HUES48 (cell line): Measurements from ENCODE around the gene ZNF621.
"Not testable (repeated sequence)": the region's sequence is repeated elsewhere in the genome, so short reads cannot be mapped to it uniquely, and the experiment has no call there.

Experiments used
- H3K27ac ChIP-seq: one replicate; pipeline ENCODE4 v1.7.0; 2013; ENCODE audit warnings: low read depth, low read length, inconsistent platforms
- H3K27me3 ChIP-seq: 2 replicates; pipeline ENCODE4 v1.6.1; 2013; ENCODE audit warnings: mild to moderate bottlenecking, low read length; ENCODE audit not compliant: control insufficient read depth, insufficient read depth
- H3K36me3 ChIP-seq: 2 replicates; pipeline ENCODE4 v1.6.1; 2013; ENCODE audit warnings: low read length; ENCODE audit not compliant: control insufficient read depth, insufficient read depth
- H3K4me1 ChIP-seq: 2 replicates; pipeline ENCODE4 v1.6.1; 2013; ENCODE audit warnings: mild to moderate bottlenecking, low read length; ENCODE audit not compliant: control insufficient read depth, insufficient read depth
- H3K4me3 ChIP-seq: 2 replicates; pipeline ENCODE4 v1.5.1; 2013; ENCODE audit warnings: mild to moderate bottlenecking, low read depth, low read length
- H3K9ac ChIP-seq: 2 replicates; pipeline ENCODE4 v1.6.1; 2013; ENCODE audit warnings: mild to moderate bottlenecking, low read depth, low read length, moderate library complexity
- H3K9me3 ChIP-seq: 2 replicates; pipeline ENCODE4 v1.6.1; 2013; ENCODE audit warnings: low read length; ENCODE audit not compliant: control insufficient read depth, insufficient read depth

ZNF621 gene

GRCh38 chr3:40546816-40547215, 22.1 kb downstream of the ZNF621 start:
- Histone ChIP-seq H3K27ac (no peak overlapping the region), H3K9me3 (no peaks in the 10 kb centered on the region; the same call in 1 of the 2 replicates), H3K4me3 (no peak overlapping the region), H3K4me1 (0 out of 2 replicates have a peak, but pooled peaks cover 2% of the 10 kb centered on the region), H3K36me3 (no peaks in the 10 kb centered on the region), H3K27me3 (no peaks in the 10 kb centered on the region), H3K9ac (no peak overlapping the region)

GRCh38 chr3:40550167-40550566, 25.4 kb downstream of the ZNF621 start:
- H3K4me3 ChIP-seq = no peak overlapping the region
- H3K27ac ChIP-seq = no peak overlapping the region
- H3K36me3 ChIP-seq = no peaks in the 10 kb centered on the region
- no peaks in the 10 kb centered on the region for H3K27me3 ChIP-seq
- H3K4me1 ChIP-seq = 0 out of 2 replicates have a peak, but pooled peaks cover 2% of the 10 kb centered on the region
- no peaks in the 10 kb centered on the region; the same call in 1 of the 2 replicates for H3K9me3 ChIP-seq
- H3K9ac ChIP-seq = no peak overlapping the region

GRCh38 chr3:40557575-40558161, 32.9 kb downstream of the ZNF621 start:
- Histone ChIP-seq H3K27me3 (no peaks in the 10 kb centered on the region), H3K36me3 (no peaks in the 10 kb centered on the region), H3K4me1 (no peaks in the 10 kb centered on the region), H3K27ac (no peak overlapping the region), H3K9me3 (0 out of 2 replicates have a peak, but pooled peaks cover 5% of the 10 kb centered on the region), H3K4me3 (no peak overlapping the region), H3K9ac (no peak overlapping the region)

GRCh38 chr3:40562482-40562881, 37.7 kb downstream of the ZNF621 start:
- H3K27me3 ChIP-seq, H3K9me3 ChIP-seq, H3K27ac ChIP-seq, H3K9ac ChIP-seq, H3K4me3 ChIP-seq, H3K36me3 ChIP-seq: not testable (repeated sequence)
- H3K4me1 ChIP-seq = peaks cover 11% of the 10 kb centered on the region; the same call in 1 of the 2 replicates

- not testable (repeated sequence) for H3K9me3 ChIP-seq, H3K4me3 ChIP-seq, H3K27ac ChIP-seq, H3K9ac ChIP-seq, H3K36me3 ChIP-seq, H3K27me3 ChIP-seq
- H3K4me1 ChIP-seq = peaks cover 12% of the 10 kb centered on the region; the same call in 1 of the 2 replicates
These were observed 40.9 kb downstream of the ZNF621 start for GRCh38 chr3:40565629-40566028.

- no peaks in the 10 kb centered on the region for H3K27me3 ChIP-seq
These were observed 41.9 kb downstream of the ZNF621 start for GRCh38 chr3:40566694-40567093.

GRCh38 chr3:40572588-40572987, 47.8 kb downstream of the ZNF621 start:
- Histone ChIP-seq H3K9me3 (peaks cover 6% of the 10 kb centered on the region; the same call in 1 of the 2 replicates), H3K27me3 (no peaks in the 10 kb centered on the region), H3K9ac (no peak overlapping the region), H3K4me1 (0 out of 2 replicates have a peak, but pooled peaks cover under 1% of the 10 kb centered on the region), H3K36me3 (no peaks in the 10 kb centered on the region), H3K27ac (no peak overlapping the region), H3K4me3 (no peak overlapping the region)

More at GRCh38 chr3:40566694-40567093, 41.9 kb downstream of the ZNF621 start:
- Histone ChIP-seq H3K9ac (no peak overlapping the region), H3K9me3 (peaks cover 6% of the 10 kb centered on the region; the same call in 1 of the 2 replicates), H3K4me3 (no peak overlapping the region), H3K4me1 (peaks cover 12% of the 10 kb centered on the region; the same call in 1 of the 2 replicates), H3K27ac (peak overlapping the region; percentile 45), H3K36me3 (no peaks in the 10 kb centered on the region)

- Histone ChIP-seq H3K27me3 (no peaks in the 10 kb centered on the region), H3K4me3 (no peak overlapping the region)
These were observed 49.3 kb downstream of the ZNF621 start for GRCh38 chr3:40574050-40574449.

GRCh38 chr3:40574661-40575060, 49.9 kb downstream of the ZNF621 start:
- Histone ChIP-seq H3K4me1 (no peaks in the 10 kb centered on the region), H3K4me3 (no peak overlapping the region), H3K27ac (no peak overlapping the region), H3K27me3 (no peaks in the 10 kb centered on the region), H3K9ac (no peak overlapping the region), H3K9me3 (no peaks in the 10 kb centered on the region), H3K36me3 (no peaks in the 10 kb centered on the region)

More at GRCh38 chr3:40574050-40574449, 49.3 kb downstream of the ZNF621 start:
- no peak overlapping the region for H3K27ac ChIP-seq
- no peak overlapping the region for H3K9ac ChIP-seq
- no peaks in the 10 kb centered on the region for H3K9me3 ChIP-seq
- no peaks in the 10 kb centered on the region for H3K36me3 ChIP-seq
- no peaks in the 10 kb centered on the region for H3K4me1 ChIP-seq

GRCh38 chr3:40576396-40576795, 51.6 kb downstream of the ZNF621 start:
- Histone ChIP-seq H3K9ac (no peak overlapping the region), H3K36me3 (no peaks in the 10 kb centered on the region), H3K27me3 (no peaks in the 10 kb centered on the region), H3K4me1 (no peaks in the 10 kb centered on the region), H3K27ac (no peak overlapping the region), H3K4me3 (no peak overlapping the region), H3K9me3 (no peaks in the 10 kb centered on the region)

GRCh38 chr3:40580494-40581091, 55.8 kb downstream of the ZNF621 start:
- Histone ChIP-seq H3K9me3 (no peaks in the 10 kb centered on the region), H3K4me1 (peaks cover 4% of the 10 kb centered on the region; the same call in 1 of the 2 replicates), H3K27me3 (no peaks in the 10 kb centered on the region), H3K36me3 (no peaks in the 10 kb centered on the region), H3K4me3 (no peak overlapping the region), H3K9ac (no peak overlapping the region), H3K27ac (no peak overlapping the region)
